OCI-LY3 (cell line): ENCODE results near the gene TNFRSF1B.

Experiments used
- H2AFZ ChIP-seq: fragments of 200-600, 300-600 bp; shearing (Covaris generic); 2 replicates; pipeline ENCODE4 v1.6.0; 2014; ENCODE audit warnings: antibody characterized with exemption, low read depth, low read length
- H3K27ac ChIP-seq: fragments of 200-600, 300-600 bp; sonication (generic); 2 replicates; pipeline ENCODE4 v1.5.1; 2014; ENCODE audit warnings: mild to moderate bottlenecking, low read length, moderate library complexity, mixed read lengths
- H3K27me3 ChIP-seq: fragments of 200-600, 300-600 bp; sonication (generic); 2 replicates; pipeline ENCODE4 v1.6.1; 2014; ENCODE audit warnings: low read depth, low read length, mixed read lengths
- H3K36me3 ChIP-seq: fragments of 200-600, 300-600 bp; sonication (generic); replicated peaks from 2 replicates; pipeline ENCODE3; 2014; ENCODE audit warnings: low read depth, low read length, mixed read lengths
- H3K4me1 ChIP-seq: fragments of 300-600, 200-600 bp; sonication (generic); 2 replicates; pipeline ENCODE4 v1.6.1; 2014; ENCODE audit warnings: low read length, mixed read lengths
- H3K4me2 ChIP-seq: fragments of 200-600, 300-600 bp; sonication (generic); 2 replicates; pipeline ENCODE4 v1.6.1; 2014; ENCODE audit warnings: low read length, mixed read lengths
- H3K4me3 ChIP-seq: fragments of 300-600, 200-600 bp; sonication (generic); 2 replicates; pipeline ENCODE4 v1.5.1; 2014; ENCODE audit warnings: antibody characterized with exemption, mild to moderate bottlenecking, low read length, moderate library complexity
- H3K79me2 ChIP-seq: fragments of 300-600, 200-600 bp; shearing (Covaris generic); 2 replicates; pipeline ENCODE4 v1.6.1; 2014; ENCODE audit warnings: mild to moderate bottlenecking, low read length, mixed read lengths
- H3K9ac ChIP-seq: fragments of 300-600, 200-600 bp; shearing (Covaris generic); 2 replicates; pipeline ENCODE4 v1.6.0; 2014; ENCODE audit warnings: mild to moderate bottlenecking, low read length, moderate library complexity
- H3K9me3 ChIP-seq: fragments of 200-600, 300-600 bp; shearing (Covaris generic); 2 replicates; pipeline ENCODE4 v1.6.1; 2014; ENCODE audit warnings: low read length, mixed read lengths; ENCODE audit not compliant: insufficient read depth
- H4K20me1 ChIP-seq: fragments of 200-600, 300-600 bp; sonication (generic); 2 replicates; pipeline ENCODE4 v1.6.1; 2016; ENCODE audit warnings: low read length, mixed read lengths; ENCODE audit not compliant: insufficient read depth
- EZH2phosphoT487 ChIP-seq: fragments of 200-600 bp; shearing (Covaris generic); IDR thresholded peaks from 2 replicates; pipeline ENCODE4 v1.6.1; 2018; ENCODE audit warnings: antibody characterized with exemption, mixed run types, low read depth
- TF ChIP-seq, protein P1 (sequence below): fragments of 200-600, 300-600 bp; sonication (generic); IDR thresholded peaks from 2 replicates; pipeline ENCODE4 v1.5.1; 2014; ENCODE audit warnings: antibody characterized with exemption, low read length, low read depth

The TNFRSF1B gene

DNA sequence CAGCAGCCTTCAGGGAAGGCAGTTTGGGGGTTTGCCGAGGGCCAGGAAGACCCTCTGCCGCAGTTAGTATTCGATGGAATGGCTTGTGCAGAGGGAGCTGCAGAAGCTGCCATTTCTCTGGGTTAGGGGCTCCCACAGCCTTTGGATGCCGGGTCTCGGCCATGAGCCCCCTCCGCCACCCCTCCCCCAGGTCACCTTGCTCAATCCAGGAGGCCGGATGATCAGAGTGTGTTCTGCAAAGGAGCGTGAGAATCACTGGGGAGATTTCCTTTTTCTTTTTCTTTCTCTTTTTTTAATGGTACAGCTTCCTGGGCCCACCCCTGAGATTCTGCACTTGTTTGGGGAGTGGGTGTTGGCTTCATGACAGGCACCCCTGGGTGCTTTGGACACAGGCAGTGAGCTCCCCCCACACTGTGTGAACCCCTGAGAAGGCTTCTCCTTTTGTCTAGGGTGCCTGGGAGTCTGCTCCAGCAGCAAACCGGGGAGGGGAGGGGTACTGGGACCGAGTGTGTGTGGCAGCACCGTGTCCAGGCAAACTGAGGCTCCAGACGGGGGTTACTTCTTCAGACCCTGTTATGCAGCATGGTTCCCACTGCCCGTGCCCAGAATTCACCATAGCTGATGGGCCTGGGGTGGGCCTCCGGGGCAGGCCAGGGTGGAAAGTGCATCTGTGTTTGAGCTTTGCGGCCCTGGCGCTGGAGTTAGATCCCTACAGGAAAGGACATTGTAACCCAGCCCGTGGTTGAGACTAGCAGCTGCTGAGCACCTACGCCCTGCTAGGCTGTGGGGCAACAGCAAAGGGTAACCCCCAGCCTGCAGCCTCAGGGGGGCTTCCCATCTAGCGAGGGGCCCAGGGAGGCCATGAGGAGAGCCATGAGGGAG, 18.5 kb downstream of the TNFRSF1B start:
- Histone ChIP-seq H3K4me1 (peaks cover 22% of the 10 kb centered on the region), H3K27ac (no peak overlapping the region)

DNA sequence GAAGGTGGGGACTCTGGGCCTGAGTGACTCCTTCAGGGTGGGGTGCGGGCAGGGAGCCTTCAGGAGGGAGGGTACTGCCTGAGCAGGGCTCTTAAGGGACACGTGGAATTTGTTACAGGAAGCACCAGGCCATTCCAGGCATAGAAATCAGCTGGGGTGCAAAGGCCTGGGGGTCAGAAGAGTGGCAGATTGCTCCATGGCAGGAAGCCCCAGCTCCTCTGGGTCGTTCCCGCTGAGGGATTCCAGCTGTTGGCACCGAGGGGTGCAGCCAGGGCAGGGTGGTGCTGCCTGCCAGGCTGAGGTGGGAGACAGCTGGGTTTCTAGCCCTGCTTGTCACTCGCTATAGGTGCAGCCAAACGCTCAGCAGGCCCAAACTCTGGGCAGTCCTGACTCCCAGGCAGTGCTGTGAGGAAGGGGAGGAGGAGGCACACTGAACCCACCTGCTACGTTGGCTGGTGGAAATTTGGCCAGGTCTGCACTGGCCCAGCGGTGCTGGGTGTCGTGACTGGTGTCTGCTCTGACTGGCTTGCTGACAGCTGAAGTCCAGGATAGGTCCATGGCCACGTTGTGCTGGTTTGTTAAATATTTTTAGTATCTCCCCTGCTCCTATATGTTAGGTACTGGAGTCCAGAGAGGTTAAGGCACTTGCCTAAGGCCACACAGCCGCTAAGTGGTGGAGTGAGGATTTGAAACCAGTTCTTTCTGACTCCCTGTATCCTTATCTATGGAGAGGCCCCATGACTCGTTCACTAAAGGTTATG, 19.3 kb downstream of the TNFRSF1B start:
- Histone ChIP-seq H3K9ac (no peak overlapping the region), H4K20me1 (peaks cover 90% of the 10 kb centered on the region), H3K79me2 (peaks cover 79% of the 10 kb centered on the region), H3K4me1 (peaks cover 22% of the 10 kb centered on the region), H3K27ac (no peak overlapping the region), H3K4me2 (no peak overlapping the region), H3K4me3 (no peak overlapping the region), H2AFZ (no peak overlapping the region), H3K27me3 (no peaks in the 10 kb centered on the region), H3K36me3 (peaks cover 4% of the 10 kb centered on the region), H3K9me3 (no peaks in the 10 kb centered on the region)
- TF ChIP-seq, protein P1, sequence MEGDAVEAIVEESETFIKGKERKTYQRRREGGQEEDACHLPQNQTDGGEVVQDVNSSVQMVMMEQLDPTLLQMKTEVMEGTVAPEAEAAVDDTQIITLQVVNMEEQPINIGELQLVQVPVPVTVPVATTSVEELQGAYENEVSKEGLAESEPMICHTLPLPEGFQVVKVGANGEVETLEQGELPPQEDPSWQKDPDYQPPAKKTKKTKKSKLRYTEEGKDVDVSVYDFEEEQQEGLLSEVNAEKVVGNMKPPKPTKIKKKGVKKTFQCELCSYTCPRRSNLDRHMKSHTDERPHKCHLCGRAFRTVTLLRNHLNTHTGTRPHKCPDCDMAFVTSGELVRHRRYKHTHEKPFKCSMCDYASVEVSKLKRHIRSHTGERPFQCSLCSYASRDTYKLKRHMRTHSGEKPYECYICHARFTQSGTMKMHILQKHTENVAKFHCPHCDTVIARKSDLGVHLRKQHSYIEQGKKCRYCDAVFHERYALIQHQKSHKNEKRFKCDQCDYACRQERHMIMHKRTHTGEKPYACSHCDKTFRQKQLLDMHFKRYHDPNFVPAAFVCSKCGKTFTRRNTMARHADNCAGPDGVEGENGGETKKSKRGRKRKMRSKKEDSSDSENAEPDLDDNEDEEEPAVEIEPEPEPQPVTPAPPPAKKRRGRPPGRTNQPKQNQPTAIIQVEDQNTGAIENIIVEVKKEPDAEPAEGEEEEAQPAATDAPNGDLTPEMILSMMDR, result no peak

More for the DNA sequence above, 18.5 kb downstream of the TNFRSF1B start:
- peaks cover 93% of the 10 kb centered on the region for H4K20me1 ChIP-seq
- no peak overlapping the region for H3K9ac ChIP-seq
- no peaks in the 10 kb centered on the region for H3K27me3 ChIP-seq
- no peak overlapping the region for H3K4me2 ChIP-seq
- TF ChIP-seq, protein P1, result no peak
- TF ChIP-seq EZH2phosphoT487, result no peak
- H3K4me3 ChIP-seq, result no peak overlapping the region
- H3K36me3 ChIP-seq, result no peaks in the 10 kb centered on the region
- H3K9me3 ChIP-seq, result no peaks in the 10 kb centered on the region
- peaks cover 87% of the 10 kb centered on the region for H3K79me2 ChIP-seq
- H2AFZ ChIP-seq, result no peak overlapping the region

DNA sequence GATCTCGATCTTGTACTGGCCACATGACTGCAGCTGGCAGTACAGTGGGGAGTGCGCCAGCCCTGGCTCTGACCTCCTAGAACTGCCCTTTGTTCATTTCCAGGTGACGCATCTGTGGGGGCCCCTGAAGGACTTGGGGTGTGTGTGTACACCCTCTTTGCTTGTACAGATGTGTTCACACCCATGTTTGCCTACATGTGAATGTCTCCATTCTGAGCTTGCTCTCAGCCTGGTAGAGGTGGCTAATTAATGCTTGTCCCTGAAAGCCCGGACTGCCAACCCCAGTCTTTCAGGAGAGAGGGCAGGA, 19.8 kb downstream of the TNFRSF1B start:
- peaks cover 77% of the 10 kb centered on the region for H3K79me2 ChIP-seq
- peaks cover 85% of the 10 kb centered on the region for H4K20me1 ChIP-seq
- H3K9ac ChIP-seq, result no peak overlapping the region
- H3K27me3 ChIP-seq, result no peaks in the 10 kb centered on the region
- H3K4me3 ChIP-seq, result no peak overlapping the region
- TF ChIP-seq, protein P1, result no peak
- no peak for TF ChIP-seq EZH2phosphoT487
- H3K4me2 ChIP-seq, result no peak overlapping the region
- peaks cover 22% of the 10 kb centered on the region for H3K4me1 ChIP-seq
- peaks cover 4% of the 10 kb centered on the region for H3K36me3 ChIP-seq
- no peaks in the 10 kb centered on the region for H3K9me3 ChIP-seq
- H2AFZ ChIP-seq, result no peak overlapping the region
- H3K27ac ChIP-seq, result no peak overlapping the region

GRCh38 chr1:12188115-12188514, 21.3 kb downstream of the TNFRSF1B start:
- no peak overlapping the region for H3K4me2 ChIP-seq
- H4K20me1 ChIP-seq, result peaks cover 70% of the 10 kb centered on the region
- TF ChIP-seq, protein P1, result no peak
- no peak for TF ChIP-seq EZH2phosphoT487
- H3K36me3 ChIP-seq, result peaks cover 13% of the 10 kb centered on the region
- no peaks in the 10 kb centered on the region for H3K9me3 ChIP-seq
- H3K27me3 ChIP-seq, result no peaks in the 10 kb centered on the region
- H3K79me2 ChIP-seq, result peaks cover 63% of the 10 kb centered on the region
- H2AFZ ChIP-seq, result no peak overlapping the region
- H3K4me3 ChIP-seq, result no peak overlapping the region
- H3K4me1 ChIP-seq, result peaks cover 11% of the 10 kb centered on the region
- no peak overlapping the region for H3K27ac ChIP-seq
- no peak overlapping the region for H3K9ac ChIP-seq
